HG02759 (cell line): Measurements from ENCODE around the gene TRIM37.
"Not testable (repeated sequence)": the region's sequence is repeated elsewhere in the genome, so short reads cannot be mapped to it uniquely, and the experiment has no call there.

Experiments
- ATAC-seq: cut with Tn5 transposase; IDR thresholded peaks from one replicate; pipeline ENCODE4 v1.9.1; 2021; ENCODE audit warnings: mild to moderate bottlenecking, moderate library complexity; ENCODE audit not compliant: unreplicated experiment

The TRIM37 gene

GRCh38 chr17:58997756-58998553 is 108.7 kb downstream of the TRIM37 start:
- ATAC-seq = no peak

GRCh38 chr17:58996968-58997367 is 109.7 kb downstream of the TRIM37 start:
- no peak for ATAC-seq

- ATAC-seq = no peak
Observed at GRCh38 chr17:58995247-58995940, 111.3 kb downstream of the TRIM37 start.

- ATAC-seq = no peak
Observed at GRCh38 chr17:58993311-58993710, 113.4 kb downstream of the TRIM37 start.

- peak; percentile 71 for ATAC-seq
Observed at GRCh38 chr17:58991718-58992331, 114.9 kb downstream of the TRIM37 start.

GRCh38 chr17:58989629-58990028 is 117.1 kb downstream of the TRIM37 start:
- no peak for ATAC-seq

GRCh38 chr17:58985971-58986370 is 120.7 kb downstream of the TRIM37 start:
- no peak for ATAC-seq

- no peak for ATAC-seq
Observed at GRCh38 chr17:58985367-58985766, 121.3 kb downstream of the TRIM37 start.

GRCh38 chr17:58982626-58983025 is 124.1 kb downstream of the TRIM37 start:
- ATAC-seq = no peak

- ATAC-seq = no peak
Observed at GRCh38 chr17:58980706-58981481, 125.8 kb downstream of the TRIM37 start.

- no peak for ATAC-seq
Observed at GRCh38 chr17:58976541-58976940, 130.1 kb downstream of the TRIM37 start.

GRCh38 chr17:58974354-58974753 is 132.3 kb downstream of the TRIM37 start:
- no peak for ATAC-seq

- no peak for ATAC-seq
Observed at GRCh38 chr17:58970609-58971450, 135.8 kb downstream of the TRIM37 start.

- no peak for ATAC-seq
Observed at GRCh38 chr17:58969612-58970011, 137.1 kb downstream of the TRIM37 start.

GRCh38 chr17:58969156-58969555 is 137.5 kb downstream of the TRIM37 start:
- ATAC-seq = no peak

- no peak for ATAC-seq
Observed at GRCh38 chr17:58968426-58969061, 138.1 kb downstream of the TRIM37 start.

GRCh38 chr17:58966208-58966607 is 140.5 kb downstream of the TRIM37 start:
- no peak for ATAC-seq

GRCh38 chr17:58965221-58965620 is 141.5 kb downstream of the TRIM37 start:
- no peak for ATAC-seq

GRCh38 chr17:58960068-58960467 is 146.6 kb downstream of the TRIM37 start:
- no peak for ATAC-seq

GRCh38 chr17:58957725-58958073 is 149.0 kb downstream of the TRIM37 start:
- ATAC-seq = not testable (repeated sequence)
